ENCODE data around the gene ANAPC5.
A peak's percentile ranks its signal among the peaks of the same experiment; 100 is the strongest.
"Not testable (repeated sequence)": the region's sequence is repeated elsewhere in the genome, so short reads cannot be mapped to it uniquely, and the experiment has no call there.

The ANAPC5 gene

GRCh38 chr12:121397521-121397920 lies 45.3 kb upstream of the ANAPC5 start:
- Histone ChIP-seq H3K27me3 (replicated peaks; ENCODE audit: control insufficient read depth, insufficient read depth, low read length) (no peaks in the 10 kb centered on the region), H3K36me3 (ENCODE audit: control insufficient read depth, insufficient read depth, low read length) (no peaks in the 10 kb centered on the region), H3K4me3 (replicated peaks; ENCODE audit: low read depth, low read length) (no peak overlapping the region)
- no peak for TF ChIP-seq CTCF (IDR thresholded peaks at IDR 0.05; ENCODE audit: insufficient read depth, low read length, poor library complexity, severe bottlenecking)
- DNase-seq (ENCODE audit: extremely low read depth, insufficient read length) = no peak

GRCh38 chr12:121392325-121392716 lies 40.1 kb upstream of the ANAPC5 start:
- Histone ChIP-seq H3K27me3 (replicated peaks; ENCODE audit: control insufficient read depth, insufficient read depth, low read length) (no peaks in the 10 kb centered on the region), H3K4me3 (replicated peaks; ENCODE audit: low read depth, low read length) (no peak overlapping the region), H3K36me3 (ENCODE audit: control insufficient read depth, insufficient read depth, low read length) (no peaks in the 10 kb centered on the region)
- TF ChIP-seq CTCF (IDR thresholded peaks at IDR 0.05; ENCODE audit: insufficient read depth, low read length, poor library complexity, severe bottlenecking) = no peak
- DNase-seq (ENCODE audit: extremely low read depth, insufficient read length) = no peak

- peak overlapping the region; percentile 45 for H3K4me3 ChIP-seq (replicated peaks; ENCODE audit: low read depth, low read length)
- H3K36me3 ChIP-seq (ENCODE audit: control insufficient read depth, insufficient read depth, low read length) = no peaks in the 10 kb centered on the region
- DNase-seq (ENCODE audit: extremely low read depth, insufficient read length) = peak; percentile 32
- no peak for TF ChIP-seq CTCF (IDR thresholded peaks at IDR 0.05; ENCODE audit: insufficient read depth, low read length, poor library complexity, severe bottlenecking)
- no peaks in the 10 kb centered on the region for H3K27me3 ChIP-seq (replicated peaks; ENCODE audit: control insufficient read depth, insufficient read depth, low read length)
Measured at GRCh38 chr12:121391619-121392324, 39.6 kb upstream of the ANAPC5 start.

- Histone ChIP-seq H3K27me3 (replicated peaks; ENCODE audit: control insufficient read depth, insufficient read depth, low read length) (no peaks in the 10 kb centered on the region), H3K36me3 (ENCODE audit: control insufficient read depth, insufficient read depth, low read length) (no peaks in the 10 kb centered on the region), H3K4me3 (replicated peaks; ENCODE audit: low read depth, low read length) (no peak overlapping the region)
- no peak for DNase-seq (ENCODE audit: extremely low read depth, insufficient read length)
- TF ChIP-seq CTCF (IDR thresholded peaks at IDR 0.05; ENCODE audit: insufficient read depth, low read length, poor library complexity, severe bottlenecking) = no peak
Measured at GRCh38 chr12:121390856-121391255, 38.6 kb upstream of the ANAPC5 start.

- TF ChIP-seq CTCF (IDR thresholded peaks at IDR 0.05; ENCODE audit: insufficient read depth, low read length, poor library complexity, severe bottlenecking) = no peak
- Histone ChIP-seq H3K27me3 (replicated peaks; ENCODE audit: control insufficient read depth, insufficient read depth, low read length) (no peaks in the 10 kb centered on the region), H3K4me3 (replicated peaks; ENCODE audit: low read depth, low read length) (no peak overlapping the region), H3K36me3 (ENCODE audit: control insufficient read depth, insufficient read depth, low read length) (no peaks in the 10 kb centered on the region)
- no peak for DNase-seq (ENCODE audit: extremely low read depth, insufficient read length)
Measured at GRCh38 chr12:121388421-121388981, 36.3 kb upstream of the ANAPC5 start.

GRCh38 chr12:121384891-121385290 lies 32.7 kb upstream of the ANAPC5 start:
- H3K36me3 ChIP-seq (ENCODE audit: control insufficient read depth, insufficient read depth, low read length); DNase-seq (ENCODE audit: extremely low read depth, insufficient read length); H3K4me3 ChIP-seq (replicated peaks; ENCODE audit: low read depth, low read length); H3K27me3 ChIP-seq (replicated peaks; ENCODE audit: control insufficient read depth, insufficient read depth, low read length): not testable (repeated sequence)
